H4 (cell line): ENCODE measurements around the gene PFKP. TPM values are rescaled to one million over a fixed set of nuclear protein-coding genes. Genes with fewer than 3 reads are reported as not detected.

ENCODE experiments used
- DNase-seq: peaks from one replicate; pipeline ENCODE4 v3.0.0-alpha.2; 2015; ENCODE audit warnings: low spot score
- total RNA-seq: library from RNA; depleted of rRNA; stranded (reverse); fragments of >200 nt; shearing (Covaris generic); gene quantifications from 2 replicates; pipeline ENCODE4 v1.2.3, GENCODE V29; 2014

Gene PFKP
- total RNA-seq, 1 experiment from 2014 or later: 98.8 TPM

DNA sequence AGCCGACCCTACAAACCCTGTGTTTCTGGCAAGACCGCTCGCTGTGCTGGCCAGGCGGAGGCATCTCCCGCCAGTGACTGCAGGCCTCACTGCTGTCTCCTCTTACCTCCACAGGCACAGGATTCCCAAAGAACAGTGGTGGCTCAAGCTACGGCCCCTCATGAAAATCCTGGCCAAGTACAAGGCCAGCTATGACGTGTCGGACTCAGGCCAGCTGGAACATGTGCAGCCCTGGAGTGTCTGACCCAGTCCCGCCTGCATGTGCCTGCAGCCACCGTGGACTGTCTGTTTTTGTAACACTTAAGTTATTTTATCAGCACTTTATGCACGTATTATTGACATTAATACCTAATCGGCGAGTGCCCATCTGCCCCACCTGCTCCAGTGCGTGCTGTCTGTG, 69.0 kb downstream of the PFKP start:
- no peak for DNase-seq

GRCh38 chr10:3136763-3137611, 69.6 kb downstream of the PFKP start:
- no peak for DNase-seq

- DNase-seq: no peak
These were observed 70.8 kb downstream of the PFKP start for GRCh38 chr10:3137958-3138726.

GRCh38 chr10:3139216-3139910, 72.0 kb downstream of the PFKP start:
- DNase-seq: no peak

DNA sequence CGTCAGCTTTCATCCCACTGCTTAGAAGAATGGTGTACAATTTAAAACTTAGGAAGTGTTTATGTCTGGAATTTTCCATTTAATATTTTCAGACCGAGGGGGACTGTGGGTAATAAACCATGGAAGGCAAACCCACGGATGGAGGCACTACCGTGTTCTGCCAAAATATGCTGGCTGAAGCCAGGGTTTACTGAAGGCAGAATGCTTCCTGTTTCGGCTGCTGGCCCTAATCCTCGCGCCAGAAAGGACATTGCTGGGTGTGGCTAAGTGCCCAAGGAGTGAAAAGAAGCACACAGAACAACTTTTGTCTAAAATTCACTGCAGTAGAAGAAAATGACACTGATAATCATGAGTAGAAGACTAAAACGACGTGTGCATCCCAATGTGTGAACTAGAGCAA, 72.9 kb downstream of the PFKP start:
- DNase-seq: no peak

- DNase-seq: no peak
These were observed 74.1 kb downstream of the PFKP start for GRCh38 chr10:3141351-3142005.

GRCh38 chr10:3142146-3142875, 75.0 kb downstream of the PFKP start:
- no peak for DNase-seq

GRCh38 chr10:3143366-3143765, 76.0 kb downstream of the PFKP start:
- no peak for DNase-seq

- DNase-seq: no peak
These were observed 76.6 kb downstream of the PFKP start for GRCh38 chr10:3143791-3144434.

DNA sequence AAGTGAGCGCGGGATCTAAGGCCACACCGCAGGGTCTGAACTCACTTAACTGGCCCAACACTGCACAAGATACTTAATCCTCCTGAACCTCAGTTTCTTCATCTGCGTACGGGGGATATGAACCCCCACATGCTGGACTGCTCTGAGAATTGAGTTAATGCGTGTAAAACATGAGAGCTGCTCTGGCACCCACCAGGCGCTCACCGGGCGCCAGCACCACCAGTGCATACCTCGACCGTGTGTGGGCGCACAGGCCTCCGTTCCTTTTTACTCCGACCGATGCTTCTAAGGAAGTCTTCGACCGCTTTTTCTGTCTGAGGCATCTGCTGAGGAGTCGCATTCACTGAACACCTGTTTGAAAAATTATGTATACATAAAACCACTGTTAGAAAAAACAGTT, 78.0 kb downstream of the PFKP start:
- no peak for DNase-seq

GRCh38 chr10:3146289-3146688, 78.9 kb downstream of the PFKP start:
- DNase-seq: no peak

DNA sequence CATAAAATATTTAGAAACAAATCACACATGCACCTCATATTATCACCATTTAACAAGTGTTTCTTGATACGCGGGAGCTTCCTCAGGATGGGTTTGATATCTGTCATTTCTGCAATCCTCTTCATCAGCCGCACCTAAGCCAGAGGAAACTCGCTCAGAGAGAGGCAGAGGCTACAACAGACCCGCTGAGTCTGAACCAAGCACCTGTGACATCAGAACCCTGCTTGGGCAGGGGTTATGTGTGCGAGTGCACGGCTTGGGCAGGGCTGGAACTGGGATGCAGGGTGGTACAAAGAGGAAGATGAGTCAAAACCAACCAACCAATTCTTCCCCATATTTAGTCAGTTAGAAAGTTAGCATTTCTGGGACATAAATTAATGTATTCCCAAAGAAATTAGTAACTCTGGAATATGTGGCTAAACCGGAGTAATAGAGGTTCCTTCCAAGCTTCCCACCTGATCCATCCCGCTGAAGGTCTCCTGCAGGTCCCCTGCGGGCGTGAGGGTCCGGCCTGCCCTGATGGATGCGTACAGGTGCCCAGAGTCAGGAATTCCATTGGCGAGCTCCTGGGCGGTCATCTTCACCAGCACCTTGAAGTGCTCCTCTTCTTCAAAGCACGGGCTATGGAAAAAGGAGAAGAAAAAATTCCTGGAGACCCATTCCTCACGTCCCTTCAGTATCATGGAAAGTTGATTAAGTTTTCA, 79.9 kb downstream of the PFKP start:
- no peak for DNase-seq

GRCh38 chr10:3148041-3148440, 80.7 kb downstream of the PFKP start:
- no peak for DNase-seq

- no peak for DNase-seq
These were observed 81.6 kb downstream of the PFKP start for GRCh38 chr10:3148994-3149393.

GRCh38 chr10:3149918-3150317, 82.6 kb downstream of the PFKP start:
- no peak for DNase-seq

- DNase-seq: no peak
These were observed 83.0 kb downstream of the PFKP start for GRCh38 chr10:3150366-3150765.

GRCh38 chr10:3150961-3151360, 83.6 kb downstream of the PFKP start:
- no peak for DNase-seq

- DNase-seq: no peak
These were observed 84.7 kb downstream of the PFKP start for GRCh38 chr10:3151889-3152565.

DNA sequence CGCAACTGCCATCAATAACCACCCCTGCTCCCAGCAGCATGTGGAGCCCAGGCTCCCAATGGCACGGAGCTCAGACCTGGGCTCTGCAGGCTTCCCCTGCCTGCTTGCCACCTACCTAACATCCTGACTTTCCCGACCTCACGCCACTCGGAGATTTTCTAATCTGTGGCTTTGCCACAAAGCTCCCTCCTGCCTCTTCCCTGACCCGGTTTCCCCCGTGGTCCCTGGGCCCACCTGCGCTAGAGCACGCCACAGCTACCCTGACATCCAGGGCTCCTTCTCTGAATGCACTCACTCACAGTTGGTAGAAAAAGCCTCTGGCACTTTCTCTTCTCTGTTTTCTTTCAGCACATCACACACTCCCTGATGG, 85.2 kb downstream of the PFKP start:
- DNase-seq: no peak

DNA sequence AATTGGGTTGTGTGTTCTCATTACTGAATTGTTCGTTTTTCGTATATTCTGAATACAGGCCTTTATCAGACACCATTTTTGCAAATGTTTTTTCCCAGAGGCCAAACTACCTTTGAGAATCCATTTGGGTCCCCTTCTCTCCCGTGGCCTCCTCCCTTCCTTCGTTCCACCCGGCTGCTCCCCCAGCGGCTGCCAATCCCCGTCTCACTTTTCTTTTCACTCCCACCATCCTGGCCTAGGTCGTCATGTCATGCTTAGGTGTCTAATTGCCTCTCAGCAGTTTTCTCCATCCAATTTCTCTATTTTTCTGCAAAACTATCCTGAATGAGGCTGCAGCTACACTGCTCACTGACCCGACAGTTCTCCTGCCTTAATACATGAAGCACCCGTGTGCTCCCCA, 87.3 kb downstream of the PFKP start:
- no peak for DNase-seq
